HL-60 (cell line): ENCODE results near the gene KRTAP4-3.

Experiments used
- DNase-seq, 2 experiments: peaks; one replicate each; pipeline ENCODE4 v3.0.0-alpha.2; 2010 to 2020; ENCODE audit warnings: low read depth in 1 of 2, low spot score in 1 of 2
- H3K27ac ChIP-seq: fragments of 250-450 bp; sonication (Bioruptor Pico); replicated peaks from 2 replicates; pipeline ENCODE4 v1.5.1; 2020; ENCODE audit warnings: mild to moderate bottlenecking, moderate library complexity
- H3K27me3 ChIP-seq: fragments of 250-450 bp; sonication (Bioruptor Pico); 2 replicates; pipeline ENCODE4 v1.5.1; 2021; ENCODE audit warnings: mild to moderate bottlenecking, moderate library complexity; ENCODE audit not compliant: insufficient read depth, poor library complexity, severe bottlenecking
- H3K4me3 ChIP-seq: replicated peaks from 2 replicates; pipeline ENCODE4 v1.5.1; 2011; ENCODE audit warnings: mild to moderate bottlenecking, control low read depth, low read length; ENCODE audit not compliant: insufficient read depth
- CTCF ChIP-seq: IDR thresholded peaks from one replicate; pipeline ENCODE4 v1.5.1; 2011; ENCODE audit warnings: low read length, control low read depth, inconsistent platforms; ENCODE audit not compliant: insufficient read depth
- GABPA ChIP-seq: IDR thresholded peaks from 2 replicates; pipeline ENCODE4 v1.6.1; 2012; ENCODE audit warnings: low read depth
- POLR2AphosphoS5 ChIP-seq: IDR thresholded peaks from 2 replicates; pipeline ENCODE4 v1.6.1; 2012; ENCODE audit warnings: low read depth
- REST ChIP-seq: IDR thresholded peaks from 2 replicates; pipeline ENCODE4 v1.6.1; 2012; ENCODE audit warnings: low read depth; ENCODE audit not compliant: insufficient replicate concordance
- SPI1 ChIP-seq: IDR thresholded peaks from 2 replicates; pipeline ENCODE4 v1.6.1; 2012; ENCODE audit warnings: low read depth, mild to moderate bottlenecking, borderline replicate concordance

KRTAP4-3 gene

GRCh38 chr17:41184480-41184961, 16.5 kb upstream of the KRTAP4-3 start, which contains the start of gene KRTAP4-1:
Gene KRTAP4-1, minus strand, starts transcription at chr17:41184911. Its CDS starts 57 bp downstream, at chr17:41184854.
- Histone ChIP-seq H3K27me3 (peaks cover 2% of the 10 kb centered on the region), H3K27ac (no peak within 1 kb of the TSS), H3K4me3 (no peak within 1 kb of the TSS)
- no peak for DNase-seq
- TF ChIP-seq CTCF, result no peak
- no peak for TF ChIP-seq SPI1
- TF ChIP-seq REST, result no peak

GRCh38 chr17:41178843-41179616, 11.0 kb upstream of the KRTAP4-3 start:
- TF ChIP-seq REST, result no peak
- no peak for TF ChIP-seq GABPA
- no peak for TF ChIP-seq CTCF
- TF ChIP-seq POLR2AphosphoS5, result no peak
- TF ChIP-seq SPI1, result no peak
- no peak overlapping the region for H3K4me3 ChIP-seq
- DNase-seq, result no peak
- H3K27me3 ChIP-seq, result no peaks in the 10 kb centered on the region
- no peak overlapping the region for H3K27ac ChIP-seq

GRCh38 chr17:41178341-41178740, 10.3 kb upstream of the KRTAP4-3 start:
- H3K27ac ChIP-seq, result no peak overlapping the region
- DNase-seq, result no peak
- TF ChIP-seq CTCF (no peak), POLR2AphosphoS5 (no peak), REST (no peak), GABPA (no peak), SPI1 (no peak)
- H3K4me3 ChIP-seq, result no peak overlapping the region
- H3K27me3 ChIP-seq, result no peaks in the 10 kb centered on the region
